HepG2 (cell line): ENCODE measurements around the gene SEMA5B. TPM values are rescaled to one million over a fixed set of nuclear protein-coding genes. Genes with fewer than 3 reads are reported as not detected.

Experiments
- ATAC-seq: fragments of 200-7000 bp; cut with Tn5 transposase; 3 replicates; pipeline ENCODE4 v1.9.1; 2020; ENCODE audit warnings: mild to moderate bottlenecking, moderate library complexity
- BruUV-seq: library from RNA; stranded (reverse); fragments of 400-500 nt; replicated peaks from 2 replicates; lab custom pipeline; 2021; lab: Mats Ljungman, UMichigan
- CTCF ChIA-PET: fragments of 300-600 bp; formaldehyde crosslinking; extraction: SDS; loops from one replicate; lab custom pipeline; 2021; ENCODE audit warnings: low total read pairs, inconsistent platforms, low intra/inter-chr PET ratio; lab: Yijun Ruan, JAX
- POLR2A ChIA-PET: fragments of 350-600 bp; sonication (Branson Sonifier 250); formaldehyde crosslinking; loops from one replicate; lab custom pipeline; 2020; ENCODE audit warnings: antibody characterized with exemption, inconsistent platforms; lab: Yijun Ruan, JAX
- DNase-seq: peaks from one replicate; pipeline ENCODE4 v3.0.0-alpha.2; 2015; ENCODE audit warnings: low spot score
- FAIRE-seq: peaks from 3 replicates; lab custom pipeline; 2011; peaks lifted over from hg19 to GRCh38; lab: Jason Lieb, UNC
- H2AFZ ChIP-seq: one replicate; pipeline ENCODE4 v1.6.1; 2011; ENCODE audit warnings: low read length, inconsistent platforms
- H3K27ac ChIP-seq: fragments of 300-600 bp; 3 replicates; pipeline ENCODE4 v1.8.0; 2011; ENCODE audit warnings: mixed run types, mild to moderate bottlenecking, mixed read lengths, low read length, inconsistent platforms; ENCODE audit not compliant: insufficient read depth; ENCODE audit errors: extremely low read length
- H3K27me3 ChIP-seq, 2 experiments: fragments of 200-600 bp in 1 of 2; 2 replicates in 1 of 2; 3 replicates in 1 of 2; pipeline versions ENCODE4 v1.6.0 to v1.8.0; 2011; ENCODE audit warnings: low read length in 2 of 2, mild to moderate bottlenecking in 2 of 2, moderate library complexity in 2 of 2, inconsistent platforms in 1 of 2; ENCODE audit not compliant: insufficient read depth in 2 of 2, control insufficient read depth in 1 of 2
- H3K36me3 ChIP-seq, 2 experiments: fragments of 200-600 bp in 1 of 2; replicated peaks in 1 of 2; 2 replicates in 1 of 2; 3 replicates in 1 of 2; pipeline versions ENCODE4 v1.5.1 to v1.8.0; 2011; ENCODE audit warnings: low read length in 2 of 2, inconsistent platforms in 1 of 2; ENCODE audit not compliant: insufficient read depth in 2 of 2, control insufficient read depth in 1 of 2
- H3K4me1 ChIP-seq: 2 replicates; pipeline ENCODE4 v1.5.1; 2012; ENCODE audit warnings: low read length, inconsistent platforms; ENCODE audit not compliant: insufficient read depth
- H3K4me2 ChIP-seq: 2 replicates; pipeline ENCODE4 v1.6.0; 2011; ENCODE audit warnings: low read depth, low read length, inconsistent platforms
- H3K4me3 ChIP-seq, 3 experiments: fragments of 200-600 bp in 1 of 3; sonication (generic), shearing (Covaris generic) in 1 of 3; replicated peaks in 1 of 3; 2 replicates each; pipeline ENCODE4 v1.5.1; 2011 to 2016; ENCODE audit warnings: low read length in 3 of 3, inconsistent platforms in 2 of 3, low read depth in 2 of 3, mild to moderate bottlenecking in 2 of 3, control low read depth in 1 of 3, mixed read lengths in 1 of 3; ENCODE audit not compliant: insufficient read depth in 1 of 3
- H3K79me2 ChIP-seq: one replicate; pipeline ENCODE4 v1.6.1; 2011; ENCODE audit warnings: low read length, inconsistent platforms; ENCODE audit not compliant: insufficient read depth
- H3K9ac ChIP-seq: 2 replicates; pipeline ENCODE4 v1.6.0; 2011; ENCODE audit warnings: mild to moderate bottlenecking, low read depth, low read length, inconsistent platforms; ENCODE audit not compliant: insufficient read depth
- H3K9me3 ChIP-seq: 2 replicates; pipeline ENCODE4 v1.5.1; 2012; ENCODE audit warnings: mild to moderate bottlenecking, low read length
- H4K20me1 ChIP-seq: 2 replicates; pipeline ENCODE4 v1.6.0; 2011; ENCODE audit warnings: inconsistent platforms, mild to moderate bottlenecking, low read length, moderate library complexity; ENCODE audit not compliant: insufficient read depth
- ATRX ChIP-seq: sonication (generic); formaldehyde crosslinking; IDR thresholded peaks from 2 replicates; pipeline ENCODE4 v1.4.0; 2020; ENCODE audit warnings: missing genetic modification reagents, borderline replicate concordance
- MEF2D ChIP-seq: sonication (generic); formaldehyde crosslinking; IDR thresholded peaks from 2 replicates; pipeline ENCODE4 v1.5.1; 2020; ENCODE audit warnings: mild to moderate bottlenecking, missing genetic modification reagents
- PHF20 ChIP-seq: sonication (generic); formaldehyde crosslinking; IDR thresholded peaks from 2 replicates; pipeline ENCODE4 v1.5.0; 2020; ENCODE audit warnings: mild to moderate bottlenecking, missing genetic modification reagents
- SMAD1 ChIP-seq: sonication (generic); formaldehyde crosslinking; IDR thresholded peaks from 2 replicates; pipeline ENCODE4 v1.4.0; 2020; ENCODE audit warnings: missing genetic modification reagents, low read depth, mild to moderate bottlenecking, borderline replicate concordance
- SOX13 ChIP-seq, 3 experiments: fragments of 450-650 bp in 1 of 3; sonication (generic) in 1 of 3; formaldehyde crosslinking in 1 of 3; IDR thresholded peaks in 2 of 3; conservative IDR thresholded peaks in 1 of 3; 2 replicates each; pipeline versions ENCODE4 v1.5.0 to v1.6.1; 2016 to 2020; ENCODE audit warnings: antibody characterized with exemption in 1 of 3, mild to moderate bottlenecking in 1 of 3, missing compliant biosample characterization in 1 of 3, missing genetic modification reagents in 1 of 3, moderate library complexity in 1 of 3
- TAF1 ChIP-seq: sonication (generic); formaldehyde crosslinking; IDR thresholded peaks from 2 replicates; pipeline ENCODE4 v1.4.0; 2020; ENCODE audit warnings: missing genetic modification reagents
- ZNF550 ChIP-seq: sonication (generic); formaldehyde crosslinking; IDR thresholded peaks from 2 replicates; pipeline ENCODE4 v1.4.0; 2020; ENCODE audit warnings: mild to moderate bottlenecking, missing genetic modification reagents, borderline replicate concordance
- ZNF629 ChIP-seq: sonication (generic); formaldehyde crosslinking; conservative IDR thresholded peaks from 2 replicates; pipeline ENCODE4 v1.5.0; 2020; ENCODE audit warnings: missing genetic modification reagents
- WGBS: methylation state at CpG from one replicate; pipeline ENCODE4 v1.1.6; 2017; ENCODE audit warnings: low lambda C conversion rate; 5-methylcytosine and 5-hydroxymethylcytosine counted together
- in situ Hi-C: cut with HindIII; loops from 2 replicates; pipeline ENCODE4 v1.10.0; 2017; ENCODE audit warnings: low pct_unique_long_range_greater_than_20kb; ENCODE audit not compliant: extremely low pct_ligation_motif_present
- intact Hi-C: fragments of 100-400 bp; cut with micrococcal nuclease; formaldehyde crosslinking; loops from one replicate; pipeline ENCODE4 v1.10.0; 2022; ENCODE audit not compliant: unreplicated experiment
- polyA plus RNA-seq, 8 experiments: library from polyadenylated mRNA; depleted of rRNA in 3 of 8; stranded (reverse) in 7 of 8; unstranded in 1 of 8; fragments of >200 nt; fragmentation: Illumina TruSeq in 4 of 8; extraction: Trizol in 4 of 8; gene quantifications; 2 replicates each; pipeline versions ENCODE4 v1.2.1 to v1.2.3, GENCODE V29; 2011 to 2016; ENCODE audit warnings: low read depth in 4 of 8, missing spikeins in 1 of 8, mixed read lengths in 1 of 8; ENCODE audit not compliant: insufficient read depth in 1 of 8
- total RNA-seq, 5 experiments: library from RNA; depleted of rRNA; stranded (reverse); fragments of >200 nt; fragmentation: Illumina TruSeq; extraction: Trizol; gene quantifications; 2 replicates each; pipeline ENCODE4 v1.2.3, GENCODE V29; 2016; ENCODE audit warnings: low read depth in 1 of 5
- TF ChIP-seq, protein P1 (sequence below): sonication (generic); formaldehyde crosslinking; IDR thresholded peaks from 2 replicates; pipeline ENCODE4 v1.9.0; 2021; ENCODE audit warnings: missing genetic modification reagents, borderline replicate concordance
- TF ChIP-seq, protein P2 (sequence below): sonication (generic); formaldehyde crosslinking; IDR thresholded peaks from 2 replicates; pipeline ENCODE4 v1.5.0; 2020; ENCODE audit warnings: missing genetic modification reagents
- TF ChIP-seq, protein P3 (sequence below): conservative IDR thresholded peaks from 2 replicates; pipeline ENCODE4 v1.6.1; 2018; ENCODE audit warnings: missing genetic modification reagents

Gene SEMA5B
- total and polyA plus RNA-seq, 2 of the 13 experiments (the other 11 are each of a cell fraction or from before 2014, with no cell fraction given), result not detected

DNA sequence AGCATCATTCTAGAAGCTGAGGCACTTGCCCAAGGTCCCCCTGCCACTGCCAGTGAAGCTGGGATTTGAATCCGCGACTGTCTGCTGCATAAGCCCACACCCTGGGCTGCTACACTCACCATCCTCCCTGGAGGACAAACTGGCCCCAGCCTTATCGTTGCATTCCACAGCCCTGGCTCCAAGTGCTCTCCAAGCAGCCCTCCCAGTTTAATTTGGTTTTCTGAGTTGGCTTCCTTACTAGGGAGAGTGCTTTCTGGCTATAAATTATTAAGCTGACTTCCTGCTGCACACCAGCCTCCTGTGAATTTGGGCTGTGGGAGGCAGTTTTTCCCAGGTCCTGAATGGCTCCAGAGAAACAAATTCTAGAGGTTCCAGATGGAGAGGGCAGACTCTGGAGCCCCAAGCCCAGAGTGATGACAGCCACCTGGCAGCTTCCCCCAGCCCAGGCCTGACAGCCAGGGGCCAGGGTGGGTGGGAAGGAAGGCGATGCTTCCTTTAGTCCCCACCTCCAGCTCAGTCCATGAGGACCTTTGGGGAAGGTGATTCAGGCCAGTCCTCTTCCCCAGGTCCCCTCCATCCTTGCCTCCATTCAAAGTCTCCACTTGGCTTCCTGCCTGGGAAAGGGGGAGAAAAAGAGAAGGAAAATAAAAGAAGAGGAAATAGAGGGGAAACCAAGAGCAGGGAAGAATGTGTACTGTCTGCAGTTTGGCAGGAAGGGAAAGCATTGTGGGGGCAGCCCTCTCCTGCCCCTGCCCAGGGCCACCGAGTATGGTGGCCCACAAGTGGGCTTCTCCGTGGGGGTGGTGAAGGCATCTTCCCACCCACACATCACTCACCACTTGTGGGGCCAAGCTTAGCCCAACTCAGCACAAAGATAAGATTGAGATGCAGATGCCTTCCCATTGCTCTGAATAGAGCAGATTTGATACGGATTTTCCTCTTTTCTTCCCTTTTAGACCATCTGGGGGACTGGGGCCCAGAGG, 69.6 kb downstream of the SEMA5B start:
- H3K4me3 ChIP-seq, result no peak overlapping the region
- CTCF ChIA-PET, result no interaction called here
- 3% methylated on average over 5 of the region's 7 CpGs for WGBS
- no peaks in the 10 kb centered on the region for H3K36me3 ChIP-seq
- H3K27me3 ChIP-seq, result peaks cover 7 to 51% of the 10 kb centered on the region in 2 experiments; a peak in 3 of 5 replicates
- BruUV-seq, result no TSS peak
- ATAC-seq (no peak), DNase-seq (no peak), FAIRE-seq (no peak)
- in situ Hi-C loops (no loop called here), intact Hi-C loops (no loop called here)
- no peaks in the 10 kb centered on the region for H3K9me3 ChIP-seq
- no peaks in the 10 kb centered on the region for H4K20me1 ChIP-seq
- no peak overlapping the region for H3K27ac ChIP-seq
- H3K4me2 ChIP-seq, result no peak overlapping the region
- H3K4me1 ChIP-seq, result no peaks in the 10 kb centered on the region
- H3K79me2 ChIP-seq, result no peaks in the 10 kb centered on the region
- no peak overlapping the region for H2AFZ ChIP-seq
- POLR2A ChIA-PET, result no interaction called here
- TF ChIP-seq SOX13 (IDR thresholded peaks at IDR 0.05), result no peak
- TF ChIP-seq SOX13 (CRISPR knock-in tag; conservative IDR thresholded peaks at IDR 0.05 in 1 of 2, IDR thresholded peaks at IDR 0.05 in 1 of 2), result no peak
- no peak for TF ChIP-seq ATRX (CRISPR knock-in tag)
- H3K9ac ChIP-seq, result no peak overlapping the region

DNA sequence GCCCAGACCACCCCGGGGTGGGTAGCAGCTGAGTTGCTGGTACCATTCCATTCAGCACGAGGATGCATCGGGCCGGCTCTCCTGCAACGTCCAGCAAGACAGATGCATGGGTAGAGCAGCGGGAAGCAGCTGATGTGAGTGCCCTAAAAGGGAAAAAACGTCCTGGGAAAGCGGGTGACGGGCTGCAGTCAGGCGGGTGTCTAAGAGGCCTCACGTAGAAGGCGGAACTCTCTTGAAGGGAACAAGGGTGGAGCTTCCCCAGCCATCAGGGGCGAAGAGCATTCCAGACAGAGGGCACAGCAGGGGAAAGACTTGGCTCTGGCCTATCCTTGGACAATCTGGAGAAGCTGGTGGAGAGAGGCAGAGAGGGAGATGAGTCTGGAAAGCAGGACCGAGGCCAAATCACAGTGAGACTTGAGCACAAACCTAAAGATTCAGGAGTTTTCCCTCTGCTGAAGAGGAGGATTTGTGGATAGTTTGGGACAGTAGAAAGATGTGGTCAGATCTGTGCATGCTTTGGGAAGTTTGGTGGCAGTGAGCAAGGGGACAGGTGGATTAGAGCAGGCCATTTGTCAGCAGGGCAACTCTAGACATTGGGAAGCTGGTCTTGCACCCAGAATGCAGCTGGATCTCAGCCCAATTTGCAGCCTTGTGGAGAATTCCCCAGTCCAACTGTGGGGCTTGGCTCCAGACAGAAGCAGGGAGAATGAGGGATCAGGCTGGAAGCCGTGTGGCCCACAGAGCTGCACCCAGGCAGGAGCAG, 70.7 kb downstream of the SEMA5B start:
- no peak for FAIRE-seq
- peaks cover 6% of the 10 kb centered on the region; the same call in 1 of the 2 replicates for H3K4me1 ChIP-seq
- H2AFZ ChIP-seq, result no peak overlapping the region
- H3K9ac ChIP-seq, result no peak overlapping the region
- no peak overlapping the region for H3K4me3 ChIP-seq
- H3K27ac ChIP-seq, result no peak overlapping the region
- POLR2A ChIA-PET, result no interaction called here
- H3K79me2 ChIP-seq, result no peaks in the 10 kb centered on the region
- intact Hi-C loops (no loop called here), in situ Hi-C loops (no loop called here)
- H3K4me2 ChIP-seq, result no peak overlapping the region
- DNase-seq, result no peak
- CTCF ChIA-PET, result no interaction called here
- H4K20me1 ChIP-seq, result no peaks in the 10 kb centered on the region
- no peaks in the 10 kb centered on the region for H3K36me3 ChIP-seq
- no peaks in the 10 kb centered on the region for H3K9me3 ChIP-seq
- no TSS peak for BruUV-seq
- no peak for ATAC-seq
- WGBS, result 40% methylated on average over 14 of the region's 15 CpGs
- peaks cover 5 to 41% of the 10 kb centered on the region in 2 experiments; a peak in 4 of 5 replicates for H3K27me3 ChIP-seq
- TF ChIP-seq SMAD1 (CRISPR knock-in tag) (no peak), TAF1 (no peak), ZNF629 (no peak), PHF20 (CRISPR knock-in tag) (no peak), ZNF550 (CRISPR knock-in tag) (no peak), MEF2D (no peak)
- TF ChIP-seq, protein P1, sequence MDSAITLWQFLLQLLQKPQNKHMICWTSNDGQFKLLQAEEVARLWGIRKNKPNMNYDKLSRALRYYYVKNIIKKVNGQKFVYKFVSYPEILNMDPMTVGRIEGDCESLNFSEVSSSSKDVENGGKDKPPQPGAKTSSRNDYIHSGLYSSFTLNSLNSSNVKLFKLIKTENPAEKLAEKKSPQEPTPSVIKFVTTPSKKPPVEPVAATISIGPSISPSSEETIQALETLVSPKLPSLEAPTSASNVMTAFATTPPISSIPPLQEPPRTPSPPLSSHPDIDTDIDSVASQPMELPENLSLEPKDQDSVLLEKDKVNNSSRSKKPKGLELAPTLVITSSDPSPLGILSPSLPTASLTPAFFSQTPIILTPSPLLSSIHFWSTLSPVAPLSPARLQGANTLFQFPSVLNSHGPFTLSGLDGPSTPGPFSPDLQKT (CRISPR knock-in tag), result no peak
- TF ChIP-seq, protein P2, sequence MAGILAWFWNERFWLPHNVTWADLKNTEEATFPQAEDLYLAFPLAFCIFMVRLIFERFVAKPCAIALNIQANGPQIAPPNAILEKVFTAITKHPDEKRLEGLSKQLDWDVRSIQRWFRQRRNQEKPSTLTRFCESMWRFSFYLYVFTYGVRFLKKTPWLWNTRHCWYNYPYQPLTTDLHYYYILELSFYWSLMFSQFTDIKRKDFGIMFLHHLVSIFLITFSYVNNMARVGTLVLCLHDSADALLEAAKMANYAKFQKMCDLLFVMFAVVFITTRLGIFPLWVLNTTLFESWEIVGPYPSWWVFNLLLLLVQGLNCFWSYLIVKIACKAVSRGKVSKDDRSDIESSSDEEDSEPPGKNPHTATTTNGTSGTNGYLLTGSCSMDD (CRISPR knock-in tag), result no peak
- TF ChIP-seq, protein P3, sequence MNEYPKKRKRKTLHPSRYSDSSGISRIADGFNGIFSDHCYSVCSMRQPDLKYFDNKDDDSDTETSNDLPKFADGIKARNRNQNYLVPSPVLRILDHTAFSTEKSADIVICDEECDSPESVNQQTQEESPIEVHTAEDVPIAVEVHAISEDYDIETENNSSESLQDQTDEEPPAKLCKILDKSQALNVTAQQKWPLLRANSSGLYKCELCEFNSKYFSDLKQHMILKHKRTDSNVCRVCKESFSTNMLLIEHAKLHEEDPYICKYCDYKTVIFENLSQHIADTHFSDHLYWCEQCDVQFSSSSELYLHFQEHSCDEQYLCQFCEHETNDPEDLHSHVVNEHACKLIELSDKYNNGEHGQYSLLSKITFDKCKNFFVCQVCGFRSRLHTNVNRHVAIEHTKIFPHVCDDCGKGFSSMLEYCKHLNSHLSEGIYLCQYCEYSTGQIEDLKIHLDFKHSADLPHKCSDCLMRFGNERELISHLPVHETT (CRISPR knock-in tag), result no peak
